ENCODE results near the gene RANBP1. TPM values are rescaled to one million over a fixed set of nuclear protein-coding genes. Genes with fewer than 3 reads are reported as not detected.

The RANBP1 gene
- total and polyA plus RNA-seq, 2 donors (not counting 1 experiment from before 2014, with no cell fraction given) = 67.0 to 77.6 TPM

- CTCF ChIA-PET = interaction anchor here (1.3 kb wide), 1 partner anchor 8 kb away, joined by 4 read pairs; no protein-coding TSS in a partner anchor
- no peaks in the 10 kb centered on the region for H3K9me3 ChIP-seq (ENCODE audit: control extremely low read depth in 1 of 3, control insufficient read depth in 2 of 3, insufficient read depth in 1 of 3, low read length in 2 of 3)
- ATAC-seq (ENCODE audit: low read depth) (no peak), DNase-seq (no peak)
- no peak overlapping the region for H2AFZ ChIP-seq (ENCODE audit: insufficient read depth, low read depth, low read length, poor library complexity, severe bottlenecking)
- H3K27me3 ChIP-seq (replicated peaks in 1 of 4; ENCODE audit: control extremely low read depth in 1 of 4, control insufficient read depth in 3 of 4, insufficient read depth in 4 of 4, low read length in 3 of 4) = no peaks in the 10 kb centered on the region
- Mint-ChIP-seq H3K27me3 (no peaks in the 10 kb centered on the region), H3K27ac (no peak overlapping the region), H3K9me3 (ENCODE audit: insufficient read depth) (no peaks in the 10 kb centered on the region), H3K4me3 (no peak overlapping the region), H3K4me1 (peaks cover 5% of the 10 kb centered on the region)
- peaks cover 25% of the 10 kb centered on the region for H4K20me1 ChIP-seq (ENCODE audit: control insufficient read depth, insufficient read depth, low read length, poor library complexity, severe bottlenecking)
- H3K4me1 ChIP-seq (ENCODE audit: control insufficient read depth in 2 of 2, insufficient read depth in 2 of 2, low read length in 2 of 2) = peaks cover 9 to 16% of the 10 kb centered on the region in 2 donors
- intact Hi-C loops (cut with micrococcal nuclease) = no loop called here
- POLR2A ChIA-PET = no interaction called here
- no peak overlapping the region for H3K27ac ChIP-seq (ENCODE audit: low read length in 2 of 2)
- peaks cover 23% of the 10 kb centered on the region for H3K79me2 ChIP-seq (ENCODE audit: control insufficient read depth, insufficient read depth, low read length)
- WGBS (ENCODE audit: insufficient coverage) = 92% methylated on average over 11 of the region's 17 CpGs
- H3K4me2 ChIP-seq (replicated peaks; ENCODE audit: low read depth, low read length, poor library complexity, severe bottlenecking) = no peak overlapping the region
- peaks cover 0 to 26% of the 10 kb centered on the region in 2 experiments for H3K36me3 ChIP-seq (replicated peaks in 1 of 2; ENCODE audit: control extremely low read depth in 1 of 2, control insufficient read depth in 1 of 2, extremely low read depth in 1 of 2, insufficient read depth in 2 of 2, low read length in 1 of 2)
- no peak overlapping the region for H3K9ac ChIP-seq (ENCODE audit: low read length)
- TF ChIP-seq CTCF (IDR thresholded peaks at IDR 0.05) = no peak
- no peak for TF ChIP-seq EZH2 (IDR thresholded peaks at IDR 0.05; ENCODE audit: borderline replicate concordance, insufficient read depth, low read depth, low read length, poor library complexity, severe bottlenecking)
- no peak overlapping the region for H3K4me3 ChIP-seq (ENCODE audit: control extremely low read depth in 1 of 5, extremely low read depth in 1 of 5, insufficient read depth in 1 of 5, low read depth in 2 of 5, low read length in 4 of 5)
Observed at GRCh38 chr22:20127869-20128618, 12.1 kb downstream of the RANBP1 start.

- H3K4me3 Mint-ChIP-seq = no peak overlapping the region
- Histone ChIP-seq H3K9me3 (ENCODE audit: control extremely low read depth in 1 of 3, control insufficient read depth in 2 of 3, insufficient read depth in 1 of 3, low read length in 2 of 3) (no peaks in the 10 kb centered on the region), H4K20me1 (ENCODE audit: control insufficient read depth, insufficient read depth, low read length, poor library complexity, severe bottlenecking) (peaks cover 25% of the 10 kb centered on the region), H3K4me3 (ENCODE audit: control extremely low read depth in 1 of 5, extremely low read depth in 1 of 5, insufficient read depth in 1 of 5, low read depth in 2 of 5, low read length in 4 of 5) (no peak overlapping the region), H3K79me2 (ENCODE audit: control insufficient read depth, insufficient read depth, low read length) (peaks cover 23% of the 10 kb centered on the region), H2AFZ (ENCODE audit: insufficient read depth, low read depth, low read length, poor library complexity, severe bottlenecking) (no peak overlapping the region), H3K27me3 (replicated peaks in 1 of 4; ENCODE audit: control extremely low read depth in 1 of 4, control insufficient read depth in 3 of 4, insufficient read depth in 4 of 4, low read length in 3 of 4) (no peaks in the 10 kb centered on the region), H3K9ac (ENCODE audit: low read length) (no peak overlapping the region), H3K4me2 (replicated peaks; ENCODE audit: low read depth, low read length, poor library complexity, severe bottlenecking) (no peak overlapping the region), H3K27ac (ENCODE audit: low read length in 2 of 2) (no peak overlapping the region), H3K36me3 (replicated peaks in 1 of 2; ENCODE audit: control extremely low read depth in 1 of 2, control insufficient read depth in 1 of 2, extremely low read depth in 1 of 2, insufficient read depth in 2 of 2, low read length in 1 of 2) (peaks cover 0 to 25% of the 10 kb centered on the region in 2 experiments), H3K4me1 (ENCODE audit: control insufficient read depth in 2 of 2, insufficient read depth in 2 of 2, low read length in 2 of 2) (peaks cover 11 to 20% of the 10 kb centered on the region in 2 donors)
- intact Hi-C loops (cut with micrococcal nuclease) = no loop called here
- TF ChIP-seq EZH2 (IDR thresholded peaks at IDR 0.05; ENCODE audit: borderline replicate concordance, insufficient read depth, low read depth, low read length, poor library complexity, severe bottlenecking) (no peak), CTCF (IDR thresholded peaks at IDR 0.05) (no peak)
- no peaks in the 10 kb centered on the region for H3K27me3 Mint-ChIP-seq
- H3K27ac Mint-ChIP-seq = peak overlapping the region; percentile 46
- peaks cover 8% of the 10 kb centered on the region for H3K4me1 Mint-ChIP-seq
- POLR2A ChIA-PET = interaction anchor here (0.7 kb wide), 1 partner anchor 335 kb away, joined by 3 read pairs; no protein-coding TSS in a partner anchor
- no peak for ATAC-seq (ENCODE audit: low read depth)
- H3K9me3 Mint-ChIP-seq (ENCODE audit: insufficient read depth) = no peaks in the 10 kb centered on the region
- CTCF ChIA-PET = interaction anchor here (1.3 to 1.6 kb wide), 2 partner anchors 8 to 160 kb away, joined by 4 to 10 read pairs; no protein-coding TSS in a partner anchor
- WGBS (ENCODE audit: insufficient coverage) = 83% methylated on average over 2 of the region's 2 CpGs
- DNase-seq = no peak
Observed at GRCh38 chr22:20128619-20128901, 12.7 kb downstream of the RANBP1 start.
